Panc1 (cell line): ENCODE data around the gene CFH. TPM values are rescaled to one million over a fixed set of nuclear protein-coding genes. Genes with fewer than 3 reads are reported as not detected.
"Not testable (repeated sequence)": the region's sequence is repeated elsewhere in the genome, so short reads cannot be mapped to it uniquely, and the experiment has no call there.

Source experiments
- ATAC-seq: fragments of 200-7000 bp; cut with Tn5 transposase; 2 replicates; pipeline ENCODE4 v1.9.1; 2020; ENCODE audit warnings: mild to moderate bottlenecking, moderate library complexity
- BruUV-seq: library from RNA; stranded (reverse); fragments of 400-500 nt; replicated peaks from 2 replicates; lab custom pipeline; 2021; lab: Mats Ljungman, UMichigan
- CTCF ChIA-PET: fragments of 300-600 bp; sonication (Branson Sonifier 250); formaldehyde crosslinking; loops from one replicate; lab custom pipeline; 2022; ENCODE audit warnings: antibody characterized with exemption; lab: Charles Lee
- POLR2A ChIA-PET: fragments of 300-600 bp; sonication (Branson Sonifier 250); formaldehyde crosslinking; loops from one replicate; lab custom pipeline; 2022; ENCODE audit warnings: antibody characterized with exemption; lab: Charles Lee
- DNase-seq: peaks from one replicate; pipeline ENCODE4 v3.0.0-alpha.2; 2010; ENCODE audit warnings: low read depth, low spot score
- H3K27ac ChIP-seq: 2 replicates; pipeline ENCODE4 v1.5.1; 2011; ENCODE audit warnings: mild to moderate bottlenecking, low read length, inconsistent platforms
- H3K27me3 ChIP-seq: fragments of 200-500 bp; sonication (Bioruptor generic); 2 replicates; pipeline ENCODE4 v1.6.0; 2014; ENCODE audit warnings: low read length, inconsistent platforms; ENCODE audit not compliant: control insufficient read depth, insufficient read depth
- H3K36me3 ChIP-seq: fragments of 200-500 bp; sonication (Bioruptor generic); 2 replicates; pipeline ENCODE4 v1.5.1; 2014; ENCODE audit warnings: inconsistent platforms, mild to moderate bottlenecking, low read length, moderate library complexity; ENCODE audit not compliant: control insufficient read depth, insufficient read depth
- H3K4me1 ChIP-seq: 2 replicates; pipeline ENCODE4 v1.5.1; 2011; ENCODE audit warnings: inconsistent platforms, mild to moderate bottlenecking, low read length, moderate library complexity; ENCODE audit not compliant: control insufficient read depth, insufficient read depth
- H3K4me3 ChIP-seq, 2 experiments: 2 replicates each; pipeline ENCODE4 v1.5.1; 2011 to 2012; ENCODE audit warnings: low read depth in 2 of 2, low read length in 2 of 2, mild to moderate bottlenecking in 2 of 2, inconsistent platforms in 1 of 2, moderate library complexity in 1 of 2
- H3K9me3 ChIP-seq: fragments of 200-500 bp; sonication (Bioruptor generic); 2 replicates; pipeline ENCODE4 v1.5.1; 2014; ENCODE audit warnings: low read depth, mild to moderate bottlenecking, inconsistent platforms, low read length, moderate library complexity; ENCODE audit not compliant: control insufficient read depth, insufficient read depth
- CTCF ChIP-seq: fragments of 450-650 bp; IDR thresholded peaks from 2 replicates; pipeline ENCODE4 v1.5.1; 2017; ENCODE audit warnings: mild to moderate bottlenecking
- POLR2AphosphoS5 ChIP-seq: IDR thresholded peaks from 2 replicates; pipeline ENCODE4 v1.6.1; 2012; ENCODE audit warnings: mild to moderate bottlenecking, low read depth, low read length, moderate library complexity
- REST ChIP-seq, 2 experiments: IDR thresholded peaks; 2 replicates each; pipeline ENCODE4 v1.6.1; 2011 to 2012; ENCODE audit warnings: low read depth in 2 of 2, control low read depth in 1 of 2, low read length in 1 of 2, mild to moderate bottlenecking in 1 of 2, moderate library complexity in 1 of 2; ENCODE audit not compliant: insufficient read depth in 1 of 2
- SIN3A ChIP-seq: IDR thresholded peaks from 2 replicates; pipeline ENCODE4 v1.6.1; 2012; ENCODE audit warnings: low read depth, mild to moderate bottlenecking, low read length, moderate library complexity, borderline replicate concordance; ENCODE audit not compliant: insufficient read depth
- TCF7L2 ChIP-seq: IDR thresholded peaks from 2 replicates; pipeline ENCODE4 v1.6.1; 2011; ENCODE audit warnings: mild to moderate bottlenecking, low read depth, low read length, inconsistent platforms
- in situ Hi-C: cut with HindIII; loops from 2 replicates; pipeline ENCODE4 v1.10.0; 2016; ENCODE audit warnings: low sequenced_read_pairs, low pct_unique_long_range_greater_than_20kb
- intact Hi-C: fragments of 100-400 bp; cut with micrococcal nuclease; formaldehyde crosslinking; loops from one replicate; pipeline ENCODE4 v1.10.0; 2022; ENCODE audit not compliant: unreplicated experiment
- total RNA-seq: library from RNA; stranded (reverse); gene quantifications from one replicate; pipeline ENCODE4 v1.2.1, GENCODE V29; 2021; ENCODE audit not compliant: unreplicated experiment

The CFH gene
- total RNA-seq, 1 experiment from 2014 or later: 0.36 TPM

GRCh38 chr1:196701144-196701543, 49.3 kb downstream of the CFH start:
- BruUV-seq: no TSS peak
- no peak for DNase-seq
- ChIA-PET CTCF (no interaction called here), POLR2A (no interaction called here)
- no peak for ATAC-seq
- in situ Hi-C loops (no loop called here), intact Hi-C loops (no loop called here)
- Histone ChIP-seq H3K27ac (no peak overlapping the region), H3K27me3 (no peaks in the 10 kb centered on the region), H3K36me3 (no peaks in the 10 kb centered on the region), H3K4me1 (no peaks in the 10 kb centered on the region), H3K9me3 (no peaks in the 10 kb centered on the region), H3K4me3 (no peak overlapping the region)
- TF ChIP-seq REST (IDR thresholded peaks at IDR 0.05; ENCODE audit: insufficient read depth in 1 of 2, low read depth in 2 of 2, low read length in 1 of 2) (no peak), POLR2AphosphoS5 (no peak), TCF7L2 (no peak), CTCF (no peak), SIN3A (no peak)

GRCh38 chr1:196709892-196710291, 58.0 kb downstream of the CFH start:
- ATAC-seq, intact Hi-C loops, CTCF ChIA-PET: not testable (repeated sequence)

GRCh38 chr1:196717868-196718267, 66.0 kb downstream of the CFH start:
- CTCF ChIA-PET: no interaction called here
- no peak for DNase-seq
- Histone ChIP-seq H3K4me3 (no peak overlapping the region), H3K9me3 (no peaks in the 10 kb centered on the region), H3K27me3 (no peaks in the 10 kb centered on the region), H3K27ac (no peak overlapping the region), H3K4me1 (no peaks in the 10 kb centered on the region), H3K36me3 (no peaks in the 10 kb centered on the region)
- intact Hi-C loops: no loop called here
- POLR2A ChIA-PET: no interaction called here
- ATAC-seq: no peak
- no TSS peak for BruUV-seq
- in situ Hi-C loops: no loop called here
- TF ChIP-seq SIN3A: no peak
- TF ChIP-seq POLR2AphosphoS5: no peak
- no peak for TF ChIP-seq REST (IDR thresholded peaks at IDR 0.05; ENCODE audit: insufficient read depth in 1 of 2, low read depth in 2 of 2, low read length in 1 of 2)
- no peak for TF ChIP-seq TCF7L2
- no peak for TF ChIP-seq CTCF

More at GRCh38 chr1:196709892-196710291, 58.0 kb downstream of the CFH start:
- in situ Hi-C loops, DNase-seq, H3K27me3 ChIP-seq, H3K27ac ChIP-seq, H3K36me3 ChIP-seq, H3K4me3 ChIP-seq, BruUV-seq, POLR2A ChIA-PET, H3K4me1 ChIP-seq, H3K9me3 ChIP-seq: not testable (repeated sequence)
